K562 (cell line): ENCODE measurements around the gene ENTREP3. TPM values are rescaled to one million over a fixed set of nuclear protein-coding genes. Genes with fewer than 3 reads are reported as not detected.

Experiments used
- FOXP4 ChIP-seq: sonication (generic); formaldehyde crosslinking; IDR thresholded peaks from 2 replicates; pipeline ENCODE4 v1.8.0; 2022; ENCODE audit warnings: mild to moderate bottlenecking, missing genetic modification reagents, borderline replicate concordance
- RCOR1 ChIP-seq, 2 experiments: IDR thresholded peaks; 2 replicates each; pipeline ENCODE4 v1.6.1; 2012; ENCODE audit warnings: low read depth in 2 of 2, low read length in 2 of 2, borderline replicate concordance in 1 of 2, improper control_type of control experiment in 1 of 2
- ZBTB17 ChIP-seq: fragments of 450-650 bp; formaldehyde crosslinking; IDR thresholded peaks from 2 replicates; pipeline ENCODE4 v1.4.0; 2020; ENCODE audit warnings: mild to moderate bottlenecking
- ZBTB49 ChIP-seq: sonication (generic); formaldehyde crosslinking; IDR thresholded peaks from 2 replicates; pipeline ENCODE4 v1.8.0; 2022; ENCODE audit warnings: missing genetic modification reagents, mild to moderate bottlenecking, borderline replicate concordance
- ZC3H11A ChIP-seq: IDR thresholded peaks from 2 replicates; pipeline ENCODE4 v1.6.1; 2012; ENCODE audit warnings: low read depth, low read length, improper control_type of control experiment
- ZHX1 ChIP-seq: fragments of 150-350 bp; conservative IDR thresholded peaks from 2 replicates; pipeline ENCODE4 v1.6.1; 2014; ENCODE audit warnings: low read length
- polyA plus RNA-seq, 8 experiments: library from polyadenylated mRNA; depleted of rRNA in 4 of 8; stranded (reverse) in 5 of 8; unstranded in 3 of 8; fragments of >200 nt; fragmentation: Nextera tagmentation in 2 of 8; fragmentation: Illumina TruSeq in 1 of 8; extraction: Ambion mirVana in 2 of 8; extraction: Trizol in 1 of 8; gene quantifications; 2 replicates each; pipeline versions ENCODE4 v1.2.1 to v1.2.3, GENCODE V29; 2011 to 2014; ENCODE audit warnings: inconsistent platforms in 1 of 8, missing spikeins in 1 of 8
- total RNA-seq, 7 experiments: library from RNA; depleted of rRNA in 6 of 7; stranded (reverse); fragments of >200 nt in 6 of 7; fragmentation: Illumina TruSeq in 2 of 7; extraction: Trizol in 2 of 7; gene quantifications; 2 replicates each; pipeline versions ENCODE4 v1.2.1 to v1.2.3, GENCODE V29; 2011 to 2021; ENCODE audit warnings: low replicate concordance in 1 of 7

Gene ENTREP3
- total and polyA plus RNA-seq, 9 of the 15 experiments (the other 6 are each of a cell fraction or from before 2014, with no cell fraction given): 1.9 to 41.8 (median 5.9) TPM

GRCh38 chr1:155286544-155286943 is 31.3 kb upstream of the ENTREP3 start (continued):
- TF ChIP-seq RCOR1 (IDR thresholded peaks at IDR 0.05; ENCODE audit: borderline replicate concordance in 1 of 2, low read depth in 2 of 2, low read length in 2 of 2): no peak
- no peak for TF ChIP-seq ZBTB49 (CRISPR knock-in tag)
- TF ChIP-seq ZBTB17 (CRISPR knock-in tag): no peak
- TF ChIP-seq ZHX1: no peak
- no peak for TF ChIP-seq ZC3H11A
- TF ChIP-seq FOXP4: no peak
